ENCODE measurements around the gene GPR161.

DNA sequence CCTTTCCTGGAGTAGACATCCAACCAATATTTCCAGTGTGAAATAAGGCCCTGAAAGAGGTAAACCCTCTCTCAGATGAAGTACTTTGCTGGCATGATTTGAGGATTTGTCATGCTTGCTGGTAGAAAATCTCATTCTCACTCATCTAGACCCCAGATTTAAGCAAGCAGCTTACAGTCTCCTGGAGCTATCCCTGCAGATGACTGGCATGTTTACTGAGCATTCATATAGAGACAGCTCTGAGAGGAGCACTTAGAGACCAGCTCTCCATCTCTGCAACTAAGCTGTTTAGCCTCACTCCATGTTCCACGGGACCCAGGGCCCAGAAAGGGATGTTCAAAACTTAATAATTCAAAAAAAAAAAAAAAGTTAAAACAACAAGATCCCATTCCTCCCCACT lies 34.2 kb downstream of the GPR161 start:
- TF ChIP-seq, protein P1, sequence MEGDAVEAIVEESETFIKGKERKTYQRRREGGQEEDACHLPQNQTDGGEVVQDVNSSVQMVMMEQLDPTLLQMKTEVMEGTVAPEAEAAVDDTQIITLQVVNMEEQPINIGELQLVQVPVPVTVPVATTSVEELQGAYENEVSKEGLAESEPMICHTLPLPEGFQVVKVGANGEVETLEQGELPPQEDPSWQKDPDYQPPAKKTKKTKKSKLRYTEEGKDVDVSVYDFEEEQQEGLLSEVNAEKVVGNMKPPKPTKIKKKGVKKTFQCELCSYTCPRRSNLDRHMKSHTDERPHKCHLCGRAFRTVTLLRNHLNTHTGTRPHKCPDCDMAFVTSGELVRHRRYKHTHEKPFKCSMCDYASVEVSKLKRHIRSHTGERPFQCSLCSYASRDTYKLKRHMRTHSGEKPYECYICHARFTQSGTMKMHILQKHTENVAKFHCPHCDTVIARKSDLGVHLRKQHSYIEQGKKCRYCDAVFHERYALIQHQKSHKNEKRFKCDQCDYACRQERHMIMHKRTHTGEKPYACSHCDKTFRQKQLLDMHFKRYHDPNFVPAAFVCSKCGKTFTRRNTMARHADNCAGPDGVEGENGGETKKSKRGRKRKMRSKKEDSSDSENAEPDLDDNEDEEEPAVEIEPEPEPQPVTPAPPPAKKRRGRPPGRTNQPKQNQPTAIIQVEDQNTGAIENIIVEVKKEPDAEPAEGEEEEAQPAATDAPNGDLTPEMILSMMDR (IDR thresholded peaks at IDR 0.05; ENCODE audit: insufficient read depth, low read depth, low read length), result no peak
- no peak for TF ChIP-seq EZH2 (IDR thresholded peaks at IDR 0.05; ENCODE audit: insufficient read depth, low read length)

All from astrocyte (in vitro differentiated cells and primary cell).